Hepatocyte (in vitro differentiated cells): ENCODE data around the gene CKAP2L.

Source experiments
- EZH2 ChIP-seq: fragments of 200-600 bp; sonication (generic); IDR thresholded peaks from 2 replicates; pipeline ENCODE4 v1.6.1; 2016; ENCODE audit warnings: antibody characterized with exemption, mild to moderate bottlenecking, borderline replicate concordance
- TF ChIP-seq, protein P1 (sequence below): fragments of 200-600 bp; sonication (generic); IDR thresholded peaks from 2 replicates; pipeline ENCODE4 v1.5.1; 2016; ENCODE audit warnings: antibody characterized with exemption, mild to moderate bottlenecking; ENCODE audit not compliant: poor library complexity

DNA sequence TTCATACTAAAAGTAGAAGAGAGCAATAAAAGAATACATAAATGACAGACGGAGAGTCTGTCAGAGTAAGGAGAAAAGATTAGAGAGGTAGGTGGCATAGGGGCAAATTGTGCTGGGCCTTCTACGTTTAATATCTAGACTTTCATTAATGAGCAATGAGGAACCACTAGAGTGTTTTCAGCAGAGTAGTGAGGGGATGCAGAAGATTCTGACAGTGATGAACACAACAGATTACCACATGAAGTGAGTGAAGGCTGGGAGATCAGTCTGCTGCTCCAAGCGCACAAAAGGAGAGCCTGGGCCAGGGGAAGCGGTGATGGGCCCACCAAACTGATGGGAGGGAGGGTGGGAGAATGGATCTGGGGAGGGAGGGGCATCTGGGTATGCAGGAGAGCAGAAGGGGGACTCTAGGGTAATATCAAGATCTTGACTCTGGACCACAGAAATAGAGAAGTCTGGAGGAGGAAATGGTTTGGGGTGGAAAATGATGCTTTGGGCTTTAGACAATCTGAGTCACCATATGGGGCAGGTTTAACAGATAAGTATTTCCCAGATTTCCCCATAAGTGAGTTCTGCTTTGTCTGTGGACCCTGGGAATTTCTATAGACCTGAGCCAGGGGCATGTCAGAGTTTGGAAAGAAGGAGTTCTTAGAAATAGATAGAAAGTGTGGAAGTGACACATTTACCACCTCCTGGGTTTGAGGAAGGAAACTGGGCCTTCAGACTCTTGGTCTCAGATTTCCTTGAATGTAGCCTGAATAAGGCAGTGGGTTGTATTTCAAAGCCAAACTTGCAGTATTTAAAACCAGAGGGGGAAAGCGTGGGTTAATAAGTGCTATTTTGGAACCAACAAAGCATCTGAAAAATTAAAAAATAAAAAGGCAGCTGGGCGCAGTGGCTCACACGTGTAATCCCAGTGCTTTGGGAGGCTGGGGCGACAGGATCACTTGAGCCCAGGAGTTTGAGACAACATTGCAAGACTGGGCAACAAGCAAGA, 34.9 kb upstream of the CKAP2L start:
- TF ChIP-seq EZH2: no peak
- TF ChIP-seq, protein P1, sequence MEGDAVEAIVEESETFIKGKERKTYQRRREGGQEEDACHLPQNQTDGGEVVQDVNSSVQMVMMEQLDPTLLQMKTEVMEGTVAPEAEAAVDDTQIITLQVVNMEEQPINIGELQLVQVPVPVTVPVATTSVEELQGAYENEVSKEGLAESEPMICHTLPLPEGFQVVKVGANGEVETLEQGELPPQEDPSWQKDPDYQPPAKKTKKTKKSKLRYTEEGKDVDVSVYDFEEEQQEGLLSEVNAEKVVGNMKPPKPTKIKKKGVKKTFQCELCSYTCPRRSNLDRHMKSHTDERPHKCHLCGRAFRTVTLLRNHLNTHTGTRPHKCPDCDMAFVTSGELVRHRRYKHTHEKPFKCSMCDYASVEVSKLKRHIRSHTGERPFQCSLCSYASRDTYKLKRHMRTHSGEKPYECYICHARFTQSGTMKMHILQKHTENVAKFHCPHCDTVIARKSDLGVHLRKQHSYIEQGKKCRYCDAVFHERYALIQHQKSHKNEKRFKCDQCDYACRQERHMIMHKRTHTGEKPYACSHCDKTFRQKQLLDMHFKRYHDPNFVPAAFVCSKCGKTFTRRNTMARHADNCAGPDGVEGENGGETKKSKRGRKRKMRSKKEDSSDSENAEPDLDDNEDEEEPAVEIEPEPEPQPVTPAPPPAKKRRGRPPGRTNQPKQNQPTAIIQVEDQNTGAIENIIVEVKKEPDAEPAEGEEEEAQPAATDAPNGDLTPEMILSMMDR: no peak
